Measurements from ENCODE around the gene BMP6.
A peak's percentile ranks its signal among the peaks of the same experiment; 100 is the strongest.

The BMP6 gene

GRCh38 chr6:7725849-7726415, at the start of gene BMP6:
TSS of gene BMP6 (plus strand) at chr6:7726099. CDS start at chr6:7726956, 857 bp downstream.
- DNase-seq (ENCODE audit: low spot score), result peak; percentile 90

- DNase-seq (ENCODE audit: low spot score), result no peak
Measured at GRCh38 chr6:7677229-7677628, 48.7 kb upstream of the BMP6 start.

GRCh38 chr6:7680393-7681075, 45.4 kb upstream of the BMP6 start:
- DNase-seq (ENCODE audit: low spot score), result no peak

GRCh38 chr6:7681449-7681848, 44.5 kb upstream of the BMP6 start:
- no peak for DNase-seq (ENCODE audit: low spot score)

- no peak for DNase-seq (ENCODE audit: low spot score)
Measured at GRCh38 chr6:7684076-7684475, 41.8 kb upstream of the BMP6 start.

- no peak for DNase-seq (ENCODE audit: low spot score)
Measured at GRCh38 chr6:7684843-7685242, 41.1 kb upstream of the BMP6 start.

GRCh38 chr6:7685276-7685675, 40.6 kb upstream of the BMP6 start:
- DNase-seq (ENCODE audit: low spot score), result no peak

GRCh38 chr6:7687145-7688111, 38.5 kb upstream of the BMP6 start:
- no peak for DNase-seq (ENCODE audit: low spot score)

- no peak for DNase-seq (ENCODE audit: low spot score)
Measured at GRCh38 chr6:7691021-7691420, 34.9 kb upstream of the BMP6 start.

GRCh38 chr6:7691675-7692452, 34.0 kb upstream of the BMP6 start:
- no peak for DNase-seq (ENCODE audit: low spot score)

- DNase-seq (ENCODE audit: low spot score), result peak; percentile 84
Measured at GRCh38 chr6:7692453-7692784, 33.5 kb upstream of the BMP6 start.

GRCh38 chr6:7693827-7694226, 32.1 kb upstream of the BMP6 start:
- DNase-seq (ENCODE audit: low spot score), result no peak

GRCh38 chr6:7696061-7696460, 29.8 kb upstream of the BMP6 start:
- DNase-seq (ENCODE audit: low spot score), result no peak

- no peak for DNase-seq (ENCODE audit: low spot score)
Measured at GRCh38 chr6:7697432-7697819, 28.5 kb upstream of the BMP6 start.

GRCh38 chr6:7697820-7698623, 27.9 kb upstream of the BMP6 start:
- DNase-seq (ENCODE audit: low spot score), result peak; percentile 56

- no peak for DNase-seq (ENCODE audit: low spot score)
Measured at GRCh38 chr6:7701212-7701834, 24.6 kb upstream of the BMP6 start.

GRCh38 chr6:7703148-7703680, 22.7 kb upstream of the BMP6 start:
- DNase-seq (ENCODE audit: low spot score), result no peak

- DNase-seq (ENCODE audit: low spot score), result no peak
Measured at GRCh38 chr6:7705483-7705882, 20.4 kb upstream of the BMP6 start.

GRCh38 chr6:7706269-7706668, 19.6 kb upstream of the BMP6 start:
- DNase-seq (ENCODE audit: low spot score), result no peak

- DNase-seq (ENCODE audit: low spot score), result no peak
Measured at GRCh38 chr6:7707787-7708186, 18.1 kb upstream of the BMP6 start.

Data from kidney capillary endothelial cell (primary cell).